GM19395 (cell line): ENCODE data around the gene ZNF512B.
"Not testable (repeated sequence)": the region's sequence is repeated elsewhere in the genome, so short reads cannot be mapped to it uniquely, and the experiment has no call there.

ENCODE experiments used
- ATAC-seq: cut with Tn5 transposase; IDR thresholded peaks from one replicate; pipeline ENCODE4 v1.9.1; 2021; ENCODE audit warnings: mild to moderate bottlenecking, moderate library complexity; ENCODE audit not compliant: unreplicated experiment

The ZNF512B gene

DNA sequence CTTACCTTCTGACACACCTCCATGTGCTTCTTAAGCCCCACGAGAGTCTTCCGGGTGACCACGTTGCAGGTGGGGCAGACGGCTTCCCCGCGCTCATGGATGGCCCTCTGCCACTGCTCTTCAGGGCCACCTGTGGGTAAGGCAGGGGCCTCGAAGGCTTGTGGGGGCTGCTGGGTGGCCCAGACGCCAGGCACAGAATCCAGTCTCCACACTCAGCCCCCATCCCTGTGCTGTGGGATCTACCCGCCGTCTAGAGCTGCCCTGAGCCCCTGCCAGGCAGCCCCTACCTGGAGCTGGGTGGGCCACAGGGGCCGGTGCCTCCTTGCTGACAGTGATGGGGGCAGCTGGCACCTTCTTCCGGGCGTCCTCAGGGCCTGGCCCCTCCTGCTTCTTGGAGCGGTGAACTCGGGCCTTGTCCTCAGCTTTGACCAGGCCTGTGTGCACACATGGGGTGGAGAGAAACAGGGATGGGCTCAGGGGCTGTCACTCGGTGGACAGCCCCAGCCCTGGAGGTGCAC lies 5.9 kb downstream of the ZNF512B start:
- ATAC-seq: no peak

DNA sequence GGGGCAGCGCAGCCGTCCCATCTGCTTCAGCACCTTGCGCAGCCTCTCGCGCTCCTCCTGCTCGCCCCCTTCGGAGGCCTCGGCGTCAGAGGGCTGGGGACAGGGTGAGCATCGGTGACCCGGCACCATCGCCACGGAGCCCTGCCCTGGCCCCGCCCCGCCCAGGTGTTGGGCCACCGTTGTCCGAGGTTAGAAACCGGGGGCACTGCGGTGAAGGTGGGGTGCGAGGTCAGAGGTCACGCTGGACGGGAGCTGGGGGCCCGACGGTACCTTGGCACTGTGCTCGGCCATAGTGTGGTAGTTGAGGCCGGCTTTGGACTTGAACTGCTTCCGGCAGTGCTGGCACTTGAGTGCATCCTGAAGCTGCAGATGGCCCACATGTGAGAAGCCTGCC lies 6.4 kb downstream of the ZNF512B start:
- ATAC-seq: no peak

DNA sequence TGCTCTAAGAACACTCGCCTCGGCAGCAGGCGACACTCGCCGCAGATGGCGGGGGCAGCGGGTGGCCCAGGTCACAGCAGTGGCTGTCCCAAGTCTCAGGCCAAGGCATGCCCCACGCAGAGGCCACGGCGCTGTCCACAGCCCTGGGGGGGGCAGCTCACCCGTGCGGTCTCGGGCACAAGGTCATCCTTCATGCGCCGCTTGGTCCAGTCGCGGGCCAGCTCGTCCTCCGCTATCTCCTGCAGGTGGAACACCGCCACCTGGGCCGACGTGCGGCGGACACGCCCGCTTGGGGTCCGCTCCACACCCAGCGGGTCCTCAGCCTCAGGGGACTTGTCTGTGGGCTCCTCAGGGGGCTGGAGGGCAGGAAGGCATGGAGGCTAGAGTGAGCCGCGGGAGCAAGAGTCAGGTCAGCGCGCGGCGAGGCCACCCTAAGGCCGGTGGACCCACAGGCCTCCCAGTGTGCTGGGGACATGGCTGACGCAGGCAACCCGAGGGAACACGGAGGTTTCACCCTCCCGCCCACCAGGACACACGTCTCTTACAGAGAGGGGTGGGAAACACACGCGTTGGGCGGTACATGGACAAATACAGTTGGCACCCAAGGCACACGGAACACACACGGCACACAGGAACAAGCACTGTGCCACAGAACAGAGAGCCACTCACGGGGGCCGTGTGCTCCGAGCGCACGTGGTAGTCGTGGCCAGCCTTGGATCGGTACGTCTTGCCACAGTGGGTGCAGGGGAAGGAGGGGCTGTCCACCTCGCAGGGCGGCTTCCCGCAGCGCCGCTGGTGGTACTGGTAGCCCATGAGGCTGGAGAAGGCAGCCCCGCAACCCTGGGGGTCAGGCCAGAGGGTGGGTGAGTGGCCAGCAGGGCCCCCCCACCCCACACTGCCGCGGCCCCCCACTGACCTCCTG lies 7.0 kb downstream of the ZNF512B start:
- ATAC-seq: no peak

DNA sequence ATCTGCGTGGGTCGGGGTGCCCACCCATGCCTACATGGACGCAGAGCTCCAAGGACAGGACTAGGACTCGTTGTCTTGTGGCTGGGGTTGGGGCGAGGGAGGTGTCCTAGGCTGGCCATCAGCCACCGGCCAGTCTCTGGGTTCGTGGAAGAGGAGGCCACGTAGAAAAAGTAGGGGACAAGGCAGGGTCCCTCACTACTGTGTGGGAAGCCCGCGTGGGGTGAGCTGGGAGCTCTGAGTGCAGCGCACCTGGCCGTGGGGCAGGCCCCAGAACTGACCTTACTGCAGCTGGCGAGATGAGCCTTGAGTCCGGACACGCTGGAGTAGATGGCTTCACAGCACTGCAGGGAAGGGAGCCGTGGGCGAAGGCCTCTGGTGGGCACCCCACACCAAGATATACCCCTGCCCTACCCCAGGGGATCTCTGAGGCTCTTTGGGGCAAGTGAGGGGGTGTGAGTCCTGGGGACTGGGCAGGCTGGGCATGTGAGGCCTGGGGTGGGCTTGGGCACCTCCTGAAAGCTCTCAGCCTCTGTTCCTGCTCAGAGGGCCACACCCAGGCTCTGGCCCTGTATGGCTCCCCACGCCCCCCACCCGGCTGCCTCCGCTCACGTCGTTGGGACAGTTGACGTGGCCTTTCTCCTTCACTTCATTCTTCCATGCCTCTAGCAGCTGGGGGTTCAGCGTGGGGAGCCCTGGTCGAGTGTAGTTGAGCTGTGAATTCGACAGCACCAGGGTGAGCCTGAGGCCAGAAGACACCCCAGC lies 7.9 kb downstream of the ZNF512B start:
- no peak for ATAC-seq

DNA sequence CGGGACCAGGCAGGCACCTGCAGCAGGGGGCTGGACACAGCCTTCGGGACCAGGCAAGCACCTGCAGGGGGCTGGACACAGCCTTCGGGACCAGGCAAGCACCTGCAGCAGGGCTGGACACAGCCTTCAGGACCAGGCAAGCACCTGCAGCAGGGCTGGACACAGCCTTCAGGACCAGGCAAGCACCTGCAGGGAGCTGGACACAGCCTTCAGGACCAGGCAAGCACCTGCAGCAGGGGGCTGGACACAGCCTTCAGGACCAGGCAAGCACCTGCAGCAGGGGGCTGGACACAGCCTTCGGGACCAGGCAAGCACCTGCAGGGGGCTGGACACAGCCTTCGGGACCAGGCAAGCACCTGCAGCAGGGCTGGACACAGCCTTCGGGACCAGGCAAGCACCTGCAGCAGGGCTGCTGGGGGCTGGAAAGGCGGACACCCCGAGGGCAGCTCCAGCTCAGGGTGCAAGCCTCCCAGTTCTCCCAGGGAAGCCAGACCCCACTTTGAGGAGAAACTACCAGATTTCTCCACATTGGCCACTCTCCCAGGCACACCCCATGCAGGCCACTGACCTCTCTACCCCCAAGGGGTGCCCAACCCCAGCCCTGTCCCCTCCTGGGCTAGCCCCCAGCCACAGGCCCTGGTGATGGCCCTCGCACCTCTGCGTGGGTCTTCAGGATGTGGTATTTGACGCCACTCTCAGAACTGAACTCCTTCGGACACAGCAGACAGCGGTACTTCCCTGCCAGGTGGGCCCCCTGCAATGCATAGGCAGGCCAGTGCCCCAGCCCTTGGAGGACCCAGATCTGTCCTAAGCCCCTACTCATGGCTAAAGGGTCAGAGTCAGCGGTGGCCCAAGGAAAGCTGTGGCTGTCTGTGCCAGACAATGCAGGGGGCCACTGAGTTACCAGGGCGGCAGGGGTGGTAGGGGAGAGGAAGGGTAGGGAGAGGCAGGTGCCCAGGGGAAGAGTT lies 8.8 kb downstream of the ZNF512B start:
- ATAC-seq: not testable (repeated sequence)

DNA sequence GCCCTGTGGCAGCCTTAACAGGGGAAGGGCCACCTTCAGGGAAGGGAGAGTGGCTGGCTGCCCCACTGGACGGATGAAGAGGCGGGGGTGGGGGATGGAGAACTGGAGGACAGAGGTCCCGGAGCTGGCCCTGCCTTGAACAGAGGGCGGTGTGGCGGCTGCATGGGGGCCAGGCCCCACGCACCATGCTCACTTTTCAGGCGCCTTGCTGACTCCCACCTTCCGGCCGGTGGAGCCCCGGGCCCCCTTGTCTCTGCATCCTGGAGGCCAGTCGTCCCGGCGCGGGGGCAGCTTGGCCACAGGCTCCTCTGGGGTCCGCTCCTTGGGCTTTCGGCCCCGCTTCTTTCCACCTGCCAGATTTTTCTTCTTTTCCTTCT lies 10.0 kb downstream of the ZNF512B start:
- ATAC-seq: no peak

DNA sequence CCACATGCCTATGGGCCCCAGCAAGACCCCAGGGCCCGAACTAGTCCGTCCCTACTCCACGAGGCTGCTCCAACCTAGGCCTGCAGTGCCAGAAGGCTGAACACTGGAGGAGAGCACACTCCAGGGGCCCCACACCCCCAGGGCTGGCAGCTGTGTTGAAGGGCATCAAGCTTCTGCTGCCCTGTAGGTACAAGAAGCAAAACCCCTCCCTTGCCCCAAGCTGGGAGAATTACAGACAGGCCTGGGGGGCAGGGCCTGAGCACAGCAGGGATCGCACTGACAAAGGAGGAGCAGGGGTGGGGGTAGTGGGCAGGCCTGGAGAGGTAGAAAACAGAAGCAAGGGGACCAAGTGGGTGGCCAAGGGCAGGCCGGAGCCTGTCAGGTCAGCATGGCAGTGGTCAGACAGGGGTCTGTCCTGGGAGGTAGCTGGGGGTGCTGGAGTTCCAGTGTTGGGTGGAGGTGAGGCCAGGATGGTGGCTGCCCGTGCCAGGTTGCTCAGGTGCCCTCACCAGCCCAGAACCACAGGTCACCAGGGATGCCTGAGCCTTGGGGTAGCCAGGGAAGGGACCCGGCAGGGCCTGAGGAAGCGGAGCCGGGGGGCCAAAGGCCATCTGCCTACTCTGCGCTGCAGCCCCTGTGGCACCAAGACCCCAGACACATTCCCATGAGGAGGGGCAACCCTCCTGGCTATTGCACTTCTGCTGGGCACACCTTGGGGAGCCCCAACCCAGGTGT lies 10.6 kb downstream of the ZNF512B start:
- no peak for ATAC-seq

DNA sequence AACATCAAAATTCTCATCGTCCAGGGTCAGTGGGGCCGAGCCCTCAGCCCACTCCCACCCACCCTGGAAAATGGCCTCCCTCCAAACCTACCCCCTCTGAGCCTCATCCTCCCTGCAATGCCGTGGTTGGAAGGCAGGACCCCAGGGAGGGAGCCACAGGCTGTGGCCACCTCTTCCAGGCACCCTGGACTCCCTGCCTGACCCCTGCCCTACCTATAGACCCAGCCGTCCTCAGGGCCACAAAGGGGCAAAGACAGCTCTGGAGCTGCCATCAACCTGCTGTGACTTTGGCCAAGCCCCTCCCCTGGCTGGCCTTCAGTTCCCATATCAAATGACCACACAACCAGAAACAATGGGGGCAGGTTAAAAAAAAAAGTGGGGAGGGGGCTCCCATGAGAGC lies 11.3 kb downstream of the ZNF512B start:
- ATAC-seq: no peak

DNA sequence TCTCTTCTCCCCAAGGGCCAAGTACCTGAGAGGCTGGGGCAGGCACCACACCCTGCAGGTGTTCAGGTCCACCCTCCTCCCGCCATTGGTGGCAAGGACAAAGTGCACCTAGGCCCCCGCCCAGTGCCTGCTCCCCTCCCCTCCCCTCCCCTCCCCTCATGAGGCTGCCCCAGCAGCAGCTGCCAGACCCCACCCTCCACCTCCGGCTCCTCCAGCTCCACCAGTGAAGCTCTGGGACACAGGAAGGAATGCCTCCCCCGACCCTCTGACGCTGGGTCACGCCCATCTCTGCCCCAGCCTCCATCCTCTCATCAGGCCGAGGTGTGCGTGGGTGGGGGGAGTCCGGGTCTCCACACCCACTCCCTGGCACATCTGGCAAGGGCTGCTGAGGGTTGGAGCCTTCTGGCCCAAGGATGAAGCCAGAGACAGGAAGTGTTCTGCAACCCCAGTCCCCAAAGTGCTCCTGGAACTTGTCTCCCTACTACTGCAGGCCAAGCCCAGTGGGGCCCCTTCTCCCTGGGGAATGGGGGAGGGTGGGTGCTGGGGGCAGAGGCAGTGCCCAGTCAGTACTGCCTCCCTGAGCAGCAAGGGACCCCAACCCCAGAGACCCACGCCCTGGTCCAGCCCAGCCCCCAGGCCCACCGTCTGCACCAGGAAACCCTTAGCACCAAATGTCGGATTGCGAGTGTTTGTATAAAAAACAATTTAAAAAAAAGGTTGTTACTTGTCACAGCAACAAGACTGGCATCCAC lies 11.9 kb downstream of the ZNF512B start:
- ATAC-seq: no peak

DNA sequence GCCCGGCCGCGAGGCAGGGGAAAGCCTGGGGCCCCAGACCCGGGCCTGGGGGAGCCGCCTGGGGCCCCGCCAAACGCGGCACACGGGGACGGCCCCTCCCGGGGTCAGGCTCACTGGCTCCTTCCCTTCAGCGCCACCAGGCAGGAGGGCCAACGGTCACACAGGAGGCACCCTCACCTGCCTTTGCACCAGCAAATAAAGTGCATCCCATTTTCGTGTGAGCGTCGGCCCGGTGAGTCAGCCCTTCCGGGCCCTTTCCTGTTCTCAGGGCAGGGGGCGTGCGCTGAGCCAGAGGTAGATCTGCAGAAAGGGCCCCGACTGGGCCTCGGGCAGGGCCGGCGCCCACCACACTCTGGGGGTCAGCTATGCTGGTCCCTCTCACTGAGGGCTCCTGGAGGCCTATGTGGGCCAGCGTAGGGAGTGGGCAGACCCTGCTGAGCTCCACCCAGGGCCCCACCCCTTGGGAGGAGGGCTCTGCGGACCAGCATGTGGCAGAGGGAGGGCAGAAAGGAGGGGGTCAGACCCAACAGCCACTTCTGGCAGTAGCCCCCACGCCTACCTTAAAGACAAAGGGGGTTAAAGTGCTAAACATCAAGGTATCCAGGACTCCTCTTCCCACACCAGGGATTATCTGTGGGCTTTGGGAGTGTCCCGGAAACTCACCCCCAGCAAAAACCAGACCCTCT lies 12.6 kb downstream of the ZNF512B start:
- ATAC-seq: peak; percentile 18

DNA sequence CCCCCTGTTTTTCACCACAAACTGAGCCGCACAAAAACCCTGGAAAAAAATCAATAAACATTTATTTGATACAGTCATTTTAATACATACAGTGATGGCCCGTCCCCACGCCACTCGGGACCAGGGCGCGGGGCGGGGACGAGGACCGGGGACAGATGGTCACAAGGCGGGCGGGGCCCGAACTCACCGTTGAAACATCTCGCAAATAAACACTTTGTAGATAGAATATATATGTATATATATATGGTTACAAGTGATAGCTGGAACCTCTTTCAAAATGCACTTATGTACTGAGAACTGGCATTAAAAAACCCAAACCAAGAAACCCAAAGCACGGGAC lies 13.1 kb downstream of the ZNF512B start:
- ATAC-seq: peak; percentile 27

DNA sequence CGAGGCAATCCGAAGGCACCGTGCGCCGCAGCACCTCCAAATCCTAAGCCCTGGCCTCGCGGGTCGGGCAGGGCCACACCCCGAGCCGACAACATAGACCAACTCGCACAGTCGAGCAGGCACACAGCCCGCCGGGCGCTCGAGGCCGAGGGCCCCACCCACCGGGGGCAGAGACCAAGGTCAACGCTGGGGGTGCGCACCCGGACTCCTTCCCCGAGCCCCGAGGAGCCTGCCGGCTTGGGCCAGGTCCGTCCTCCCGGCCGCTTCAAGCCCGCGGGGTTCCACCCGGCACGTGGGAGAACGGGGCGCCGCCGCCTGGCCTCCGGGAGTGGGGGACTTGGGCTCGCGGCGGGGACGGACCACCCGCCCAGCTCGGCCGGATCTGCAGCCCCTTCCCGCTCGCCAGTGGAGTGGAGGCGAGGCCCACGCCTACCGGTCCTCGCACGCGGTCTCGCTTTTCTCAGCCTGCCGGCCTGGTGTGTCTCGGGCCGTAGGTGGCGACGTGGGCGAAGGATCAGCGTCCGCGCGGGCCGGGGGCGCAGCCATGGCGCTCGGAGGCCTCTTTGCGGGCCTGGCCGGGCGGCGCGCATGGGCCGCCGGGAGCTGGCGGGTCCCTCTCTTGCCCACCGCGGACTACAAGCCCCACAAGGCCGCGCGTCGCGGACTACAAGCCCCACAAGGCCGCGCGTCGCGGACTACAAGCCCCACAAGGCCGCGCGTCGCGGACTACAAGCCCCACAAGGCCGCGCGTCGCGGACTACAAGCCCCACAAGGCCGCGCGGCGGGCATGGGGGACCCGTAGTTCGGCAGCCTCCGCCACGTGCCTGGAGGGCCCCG lies 13.7 kb downstream of the ZNF512B start, which contains the start of gene UCKL1:
Gene UCKL1 (minus strand): TSS at position 590 of the 837 bp plus-strand sequence. CDS start 44 bp downstream, at position 546.
- peak; percentile 66 for ATAC-seq

DNA sequence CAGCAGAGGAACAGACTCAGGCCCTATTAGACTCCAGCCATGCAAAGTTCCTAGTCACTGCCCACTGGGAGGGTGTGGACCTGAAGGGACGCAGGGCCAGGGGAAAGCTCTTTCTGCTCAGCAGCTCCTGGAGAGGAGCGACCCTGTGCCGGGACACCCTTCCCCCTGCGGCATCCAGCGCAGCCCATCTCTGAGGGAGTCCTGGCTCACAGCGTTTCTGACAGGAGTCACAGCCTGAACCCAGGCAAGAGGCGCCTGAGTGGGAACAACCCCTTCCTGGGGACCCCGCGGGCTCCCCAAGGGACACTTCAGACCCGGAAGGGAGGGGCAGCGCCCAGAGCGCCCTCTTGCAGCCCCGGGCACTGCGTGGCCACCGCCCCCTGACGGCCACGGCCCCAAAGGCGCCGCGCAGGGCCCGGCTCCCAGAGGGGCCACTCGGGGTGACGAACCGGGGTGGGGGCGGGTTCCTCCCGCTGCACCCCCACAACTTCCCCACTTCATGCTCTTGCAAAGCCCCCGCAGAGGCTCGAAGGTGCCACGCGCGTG lies 14.4 kb downstream of the ZNF512B start:
- peak; percentile 23 for ATAC-seq

DNA sequence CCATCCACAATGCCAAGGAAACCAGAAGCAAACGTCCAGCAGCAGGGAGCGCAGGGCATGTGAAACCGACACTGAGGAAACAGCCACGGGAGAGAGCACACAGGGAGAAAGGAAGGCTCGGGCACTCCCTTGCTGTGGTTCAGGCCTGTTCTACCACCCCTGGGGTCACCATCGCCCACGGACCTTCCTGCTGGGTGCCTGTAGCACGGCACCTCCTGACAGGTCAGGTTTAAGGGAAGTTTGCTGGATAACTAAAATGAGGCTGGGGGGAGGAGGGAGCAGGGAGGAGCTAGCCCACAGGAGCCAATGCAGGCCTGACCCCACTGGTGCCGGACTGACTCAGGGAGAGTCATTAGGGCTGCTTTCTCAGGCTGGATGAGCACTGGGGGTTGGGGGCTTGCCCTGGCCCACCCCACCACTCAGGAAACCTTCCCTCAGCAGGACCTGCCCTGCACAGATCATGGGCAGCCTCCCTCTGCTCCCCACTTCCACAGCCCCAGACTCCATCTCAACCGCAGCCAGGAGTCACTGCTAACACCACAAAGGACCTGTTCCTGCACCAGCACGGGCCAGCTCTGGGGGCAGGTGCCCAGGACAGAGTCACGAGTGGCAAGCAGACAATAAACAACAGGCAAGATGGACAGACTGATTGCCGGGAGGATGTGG lies 15.8 kb downstream of the ZNF512B start:
- ATAC-seq: no peak

DNA sequence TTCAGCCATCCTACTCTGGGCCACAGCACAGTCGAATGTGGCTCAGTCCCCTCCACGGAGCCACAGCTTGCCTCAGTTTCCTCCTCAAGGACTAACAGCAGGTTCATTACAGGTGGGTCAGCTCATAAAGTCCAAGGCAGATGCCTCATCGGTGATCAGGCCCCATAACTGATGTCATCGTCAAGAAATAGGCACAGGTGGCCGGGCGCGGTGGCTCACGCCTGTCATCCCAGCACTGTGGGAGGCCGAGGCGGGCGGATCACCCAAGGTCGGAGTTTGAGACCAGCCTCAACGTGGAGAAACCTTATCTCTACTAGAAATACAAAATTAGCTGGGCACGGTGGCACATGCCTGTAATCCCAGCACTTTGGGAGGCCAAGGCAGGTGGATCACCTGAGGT lies 17.0 kb downstream of the ZNF512B start:
- no peak for ATAC-seq

DNA sequence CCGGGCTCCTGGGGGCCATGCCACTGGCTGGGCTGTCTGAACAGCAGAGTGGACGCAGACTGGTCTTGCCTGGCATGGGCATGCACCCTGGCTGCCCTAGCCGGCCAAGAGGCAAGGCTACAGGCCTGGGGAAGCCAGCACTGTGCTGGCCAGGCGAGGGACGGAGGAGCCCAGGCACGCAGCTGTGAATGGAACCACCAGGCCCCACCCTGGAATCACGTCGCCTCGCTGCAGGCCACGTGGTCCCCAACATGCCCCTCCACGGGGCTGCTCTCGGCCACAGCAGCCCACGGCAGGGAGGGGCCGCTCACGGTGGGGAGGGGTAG lies 17.6 kb downstream of the ZNF512B start:
- ATAC-seq: no peak
